Ovary (tissue), 9 donors: ENCODE results near the gene ZCCHC2. TPM values are rescaled to one million over a fixed set of nuclear protein-coding genes. Genes with fewer than 3 reads are reported as not detected.

Source experiments
- DNase-seq, 5 donors: peaks; one replicate each; pipeline ENCODE4 v3.0.0-alpha.2; 2019 to 2020
- H3K27ac ChIP-seq, 2 donors: fragments of 200-600 bp; one replicate each; pipeline versions ENCODE4 v1.5.1 to v1.8.0; 2019 to 2022
- H3K27me3 ChIP-seq: fragments of 200-600 bp; one replicate; pipeline ENCODE4 v1.8.0; 2022
- H3K36me3 ChIP-seq: fragments of 200-600 bp; sonication (generic); one replicate; pipeline ENCODE4 v1.5.1; 2019
- H3K4me1 ChIP-seq: one replicate; pipeline ENCODE4 v1.8.1; 2013; ENCODE audit warnings: mild to moderate bottlenecking, moderate library complexity; ENCODE audit not compliant: insufficient read depth
- H3K4me3 ChIP-seq: fragments of 200-600 bp; sonication (generic); one replicate; pipeline ENCODE4 v1.5.1; 2017
- H3K9me3 ChIP-seq, 2 donors: fragments of 200-600 bp in 1 of 2; sonication (generic) in 1 of 2; one replicate each; pipeline versions ENCODE4 v1.5.1 to v1.8.1; 2013 to 2019; ENCODE audit warnings: mild to moderate bottlenecking in 1 of 2, moderate library complexity in 1 of 2
- CTCF ChIP-seq, 3 donors: fragments of 450-650 bp in 2 of 3; fragments of 200-600 bp in 1 of 3; IDR thresholded peaks; one replicate each; pipeline versions ENCODE4 v1.5.1 to v1.8.0; 2016 to 2022; ENCODE audit warnings: antibody characterized with exemption in 3 of 3, mild to moderate bottlenecking in 1 of 3
- EP300 ChIP-seq: sonication (generic); formaldehyde crosslinking; IDR thresholded peaks from one replicate; pipeline ENCODE4 v1.6.1; 2017; ENCODE audit warnings: antibody characterized with exemption
- POLR2A ChIP-seq: fragments of 450-650 bp; IDR thresholded peaks from one replicate; pipeline ENCODE4 v1.6.1; 2017; ENCODE audit warnings: antibody characterized with exemption, mild to moderate bottlenecking, moderate library complexity
- WGBS, 3 donors: extraction: QIAGEN DNeasy Blood & Tissue Kit in 1 of 3; methylation state at CpG; one replicate each; pipeline versions ENCODE4 v1.1.5 to v1.1.7; 2013 to 2017; 5-methylcytosine and 5-hydroxymethylcytosine counted together
- intact Hi-C, 4 donors: fragments of 100-400 bp; cut with DNase I; formaldehyde crosslinking; loops; one replicate each; pipeline versions ENCODE4 v1.11.0 to v1.15.1; 2022 to 2023
- polyA plus RNA-seq, 2 donors: library from polyadenylated mRNA; stranded (reverse); fragments of 200-250 nt in 1 of 2; fragments of 350-450 nt in 1 of 2; fragmentation: Illumina TruSeq in 1 of 2; extraction: RNeasy Lipid Tissue Mini Kit (QIAGEN cat#74804) in 1 of 2; gene quantifications; one replicate each; pipeline ENCODE4 v1.2.3, GENCODE V29; 2013 to 2014
- total RNA-seq, 7 donors: library from RNA; depleted of rRNA in 2 of 7; stranded (reverse); fragments of >200 nt in 2 of 7; fragmentation: NEBNext Ultra II Directional in 3 of 7; extraction: Animal tissue kit (Norgen Biotek cat#: 25700) in 3 of 7; gene quantifications; one replicate each; pipeline versions ENCODE4 v1.1.0 to v1.2.4, GENCODE V29; 2016 to 2023
- donor health status: DM: no; HTN: no; CAD: no; lungs with moderate emphysema.
- donor health status: DM: no; HTN: no; CAD: no.
- donor health status: Bipolar disorder and iron deficiency.
- donor health status: DM: yes; HTN: yes; CAD: no.
- donor health status: DM: no; HTN: no; CAD: no.
- donor health status: DM: yes; HTN: yes; CAD: no.

ZCCHC2 gene
- total and polyA plus RNA-seq, 9 donors: 7.7 to 24.5 (median 21.9) TPM

GRCh38 chr18:62588217-62588616, 65.4 kb downstream of the ZCCHC2 start:
- no peaks in the 10 kb centered on the region for H3K9me3 ChIP-seq
- 92 to 95% (median 94%) methylated on average over 3 of the region's 3 CpGs for WGBS, 3 donors
- no peak for TF ChIP-seq POLR2A
- no peak for TF ChIP-seq EP300
- TF ChIP-seq CTCF (IDR thresholded peaks at IDR 0.05): no peak
- intact Hi-C loops: loop anchor here (5.0 to 10.0 kb wide), 3 partner anchors 127 to 397 kb away; partner anchors contain the start of gene PHLPP1 (in 1 of the 4)
- H3K4me1 ChIP-seq: no peaks in the 10 kb centered on the region
- no peak overlapping the region for H3K27ac ChIP-seq
- H3K36me3 ChIP-seq: no peaks in the 10 kb centered on the region
- no peak overlapping the region for H3K4me3 ChIP-seq
- no peaks in the 10 kb centered on the region for H3K27me3 ChIP-seq
- DNase-seq: no peak

GRCh38 chr18:62590799-62591590, 68.2 kb downstream of the ZCCHC2 start:
- 38 to 49% (median 46%) methylated on average over 15 of the region's 15 CpGs for WGBS, 3 donors
- no peak overlapping the region for H3K27ac ChIP-seq
- no peaks in the 10 kb centered on the region for H3K27me3 ChIP-seq
- no peak for DNase-seq
- intact Hi-C loops: no loop called here
- H3K4me1 ChIP-seq: peaks cover 2% of the 10 kb centered on the region
- TF ChIP-seq POLR2A (no peak), EP300 (no peak), CTCF (IDR thresholded peaks at IDR 0.05) (no peak)
- no peaks in the 10 kb centered on the region for H3K36me3 ChIP-seq
- no peaks in the 10 kb centered on the region for H3K9me3 ChIP-seq
- H3K4me3 ChIP-seq: no peak overlapping the region

- 1 to 2% (median 1%) methylated on average over 66 to 90 of the region's 90 CpGs for WGBS, 3 donors
- no peak for DNase-seq
- TF ChIP-seq EP300: no peak
- no peak for TF ChIP-seq POLR2A
- TF ChIP-seq CTCF (IDR thresholded peaks at IDR 0.05): no peak
- no peaks in the 10 kb centered on the region for H3K9me3 ChIP-seq
- no peaks in the 10 kb centered on the region for H3K36me3 ChIP-seq
- H3K27ac ChIP-seq: no peak overlapping the region
- intact Hi-C loops: no loop called here
- no peak overlapping the region for H3K4me3 ChIP-seq
- H3K27me3 ChIP-seq: no peaks in the 10 kb centered on the region
- peaks cover 4% of the 10 kb centered on the region for H3K4me1 ChIP-seq
Measured at GRCh38 chr18:62596145-62597005, 73.5 kb downstream of the ZCCHC2 start.

- intact Hi-C loops: no loop called here
Measured at GRCh38 chr18:62601871-62602270, 79.0 kb downstream of the ZCCHC2 start.

More at GRCh38 chr18:62601871-62602270, 79.0 kb downstream of the ZCCHC2 start:
- H3K4me1 ChIP-seq: no peaks in the 10 kb centered on the region
- no peaks in the 10 kb centered on the region for H3K36me3 ChIP-seq
- TF ChIP-seq POLR2A (no peak), CTCF (IDR thresholded peaks at IDR 0.05) (no peak), EP300 (no peak)
- DNase-seq: no peak
- no peaks in the 10 kb centered on the region for H3K9me3 ChIP-seq
- no peaks in the 10 kb centered on the region for H3K27me3 ChIP-seq
- H3K4me3 ChIP-seq: no peak overlapping the region
- no peak overlapping the region for H3K27ac ChIP-seq
- 82 to 84% (median 83%) methylated on average over 8 of the region's 8 CpGs for WGBS, 3 donors
